NCI-H2196 (cell line): ENCODE data around the gene FGFR1OP2.
"Not testable (repeated sequence)": the region's sequence is repeated elsewhere in the genome, so short reads cannot be mapped to it uniquely, and the experiment has no call there.

Experiments used
- DNase-seq: peaks from one replicate; lab custom pipeline; 2025; ENCODE audit not compliant: unreplicated experiment; lab: John Stamatoyannopoulos, UW

FGFR1OP2 gene

DNA sequence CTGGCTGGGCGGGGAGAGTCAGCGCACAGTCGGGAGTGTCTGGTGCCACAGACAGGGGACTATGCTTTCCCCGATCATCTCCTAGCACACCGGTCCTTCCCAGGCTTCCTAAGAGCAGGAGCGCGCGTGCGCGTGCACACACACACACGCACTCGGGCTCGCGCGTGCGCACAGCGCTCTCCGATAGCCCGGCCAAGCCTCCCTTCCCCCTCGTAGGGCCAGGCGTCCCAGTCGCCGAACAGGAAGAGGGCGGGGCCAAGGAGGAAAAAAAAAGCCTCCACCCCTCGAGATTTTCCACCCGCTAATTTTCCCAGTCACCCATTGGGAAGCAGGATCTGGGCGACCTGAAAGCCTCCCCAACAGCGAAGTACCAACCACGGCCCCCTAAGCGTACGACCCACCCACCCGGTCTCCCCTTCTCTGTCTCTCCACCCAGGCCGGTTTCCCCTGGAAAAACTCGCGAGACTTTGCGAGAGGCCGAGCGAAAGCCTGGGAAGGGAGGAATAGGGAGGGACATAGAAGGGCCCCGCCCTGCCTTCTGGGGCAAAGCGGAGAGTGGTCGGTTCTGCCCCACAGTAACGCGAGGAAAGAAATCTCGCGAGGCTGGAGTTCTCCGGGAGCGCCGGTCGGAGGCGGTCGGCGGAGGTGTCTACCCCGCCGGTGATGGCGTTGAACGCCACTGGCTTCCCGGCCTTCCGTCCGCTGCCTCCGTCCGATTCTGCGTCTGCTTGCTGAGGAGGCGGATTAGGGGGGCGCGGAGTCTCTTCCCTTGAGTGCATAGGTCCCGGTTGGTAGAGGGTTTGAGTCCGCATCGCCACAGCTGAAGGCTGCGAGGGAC lies at the start of gene FGFR1OP2, which contains the start of gene INTS13:
Gene FGFR1OP2 (plus strand): TSS at position 608 of the 838 bp plus-strand sequence. CDS start 15,689 bp downstream, outside the sequence.
Gene INTS13 (minus strand): TSS at position 119 of the 838 bp plus-strand sequence. CDS start 1,178 bp downstream, outside the sequence.
- DNase-seq = peak; percentile 100

DNA sequence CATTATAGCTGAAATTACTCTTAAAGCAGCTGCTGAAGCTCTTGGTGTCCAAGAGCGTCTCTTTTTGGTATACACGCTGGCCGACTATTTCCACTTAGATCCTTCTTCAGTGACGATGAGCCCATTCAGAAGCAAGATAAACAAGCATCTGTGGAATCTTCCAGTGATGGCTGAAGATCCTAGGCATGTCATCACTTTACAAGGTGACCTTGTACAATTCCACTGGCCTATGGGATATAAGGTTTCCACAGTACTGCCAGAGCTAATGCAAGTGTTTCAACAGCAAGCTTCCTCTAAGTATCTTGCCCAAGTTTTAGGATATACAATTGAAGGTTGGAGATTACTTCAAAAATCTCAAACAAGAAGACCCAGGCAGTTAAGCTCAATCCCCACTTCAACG lies 47.5 kb upstream of the FGFR1OP2 start:
- DNase-seq = no peak

GRCh38 chr12:26891704-26892103 lies 46.6 kb upstream of the FGFR1OP2 start:
- no peak for DNase-seq

DNA sequence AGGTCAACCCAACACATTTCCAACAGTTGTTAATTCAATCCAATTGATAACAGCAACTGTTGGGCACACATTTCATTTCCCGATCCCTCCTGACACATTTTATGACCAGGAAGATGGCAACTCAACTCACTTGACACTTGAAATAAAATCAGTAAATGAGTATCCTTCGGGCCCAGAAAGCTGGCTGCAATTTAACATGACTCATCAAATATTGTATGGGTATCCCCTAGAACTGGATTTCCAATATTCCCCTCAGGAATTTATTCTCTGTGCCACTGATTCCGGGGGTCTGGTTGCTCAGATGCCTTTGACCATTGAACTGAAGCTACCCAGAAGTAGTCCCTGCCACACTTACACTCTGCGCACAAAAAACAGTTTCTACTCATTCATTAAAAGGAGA lies 42.6 kb upstream of the FGFR1OP2 start:
- DNase-seq = no peak

GRCh38 chr12:26896913-26897312 lies 41.4 kb upstream of the FGFR1OP2 start:
- no peak for DNase-seq

DNA sequence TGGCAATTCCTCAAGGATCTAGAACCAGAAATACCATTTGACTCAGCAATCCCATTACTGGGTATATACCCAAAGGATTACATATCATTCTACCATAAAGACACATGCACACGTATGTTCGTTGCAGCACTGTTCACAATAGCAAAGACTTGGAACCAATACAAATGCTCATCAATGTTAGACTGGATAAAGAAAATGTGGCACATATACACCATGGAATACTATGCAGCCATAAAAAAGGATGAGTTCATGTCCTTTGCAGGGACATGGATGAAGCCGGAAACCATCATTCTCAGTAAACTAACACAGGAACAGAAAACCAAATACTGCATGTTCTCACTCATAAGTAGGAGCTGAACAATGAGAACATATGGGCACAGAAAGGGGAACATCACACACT lies 34.9 kb upstream of the FGFR1OP2 start:
- DNase-seq = not testable (repeated sequence)

GRCh38 chr12:26906024-26906423 lies 32.2 kb upstream of the FGFR1OP2 start:
- DNase-seq = no peak

GRCh38 chr12:26906704-26907103 lies 31.6 kb upstream of the FGFR1OP2 start:
- DNase-seq = peak; percentile 74

- no peak for DNase-seq
These were observed 19.7 kb upstream of the FGFR1OP2 start for GRCh38 chr12:26918321-26919215.

DNA sequence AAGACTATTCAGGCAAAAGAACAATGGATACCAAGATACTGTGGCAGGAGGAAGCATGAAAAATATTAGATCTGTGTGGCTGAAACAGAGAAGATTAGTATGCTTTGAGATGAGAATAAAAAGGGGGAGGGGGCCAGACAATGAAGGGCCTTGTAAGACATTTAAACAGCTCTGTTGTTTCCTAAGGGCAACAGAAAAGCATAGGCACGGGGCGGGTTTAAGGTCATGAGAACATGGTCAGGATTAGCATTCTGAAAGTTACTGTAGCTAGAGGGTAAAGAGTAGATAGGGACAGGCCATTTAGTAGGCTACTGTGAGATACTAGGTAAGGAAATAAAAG lies 19.1 kb upstream of the FGFR1OP2 start:
- no peak for DNase-seq

DNA sequence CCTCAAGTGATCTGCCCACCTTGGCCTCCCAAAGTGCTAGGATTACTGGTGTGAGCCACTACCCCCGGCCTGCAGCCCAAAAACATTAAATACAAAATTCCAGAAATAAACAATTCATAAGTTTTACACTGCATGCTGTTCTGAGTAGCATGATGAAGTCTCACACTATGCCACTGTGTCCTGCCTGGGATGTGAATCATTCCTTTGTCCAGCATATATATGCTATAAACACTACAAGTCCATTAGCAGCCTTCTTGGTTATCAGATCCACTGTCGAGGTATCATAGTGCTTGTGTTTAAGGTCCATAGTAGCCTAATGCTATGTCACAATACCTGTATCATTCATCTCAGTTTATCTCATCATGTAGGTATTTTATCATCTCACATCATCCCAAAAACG lies 16.4 kb upstream of the FGFR1OP2 start:
- no peak for DNase-seq

DNA sequence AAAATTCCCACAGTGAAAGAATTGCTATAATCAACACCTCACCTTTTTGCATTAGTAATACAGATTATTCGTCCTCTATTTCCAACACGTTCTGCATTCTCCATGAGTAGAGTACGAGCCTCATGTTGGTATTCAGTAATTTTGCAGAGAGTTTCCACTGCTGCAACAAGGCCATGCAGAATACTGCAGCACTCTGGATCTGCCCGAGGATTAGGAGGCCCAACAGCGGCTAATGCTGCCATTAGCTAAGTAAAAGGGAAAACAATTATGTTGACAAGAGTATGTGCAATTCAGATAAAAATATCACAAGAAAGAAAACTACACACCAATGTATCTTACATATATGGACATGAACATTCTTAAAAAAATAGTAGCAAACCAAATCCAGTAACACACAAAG lies 9.6 kb upstream of the FGFR1OP2 start:
- DNase-seq = no peak

DNA sequence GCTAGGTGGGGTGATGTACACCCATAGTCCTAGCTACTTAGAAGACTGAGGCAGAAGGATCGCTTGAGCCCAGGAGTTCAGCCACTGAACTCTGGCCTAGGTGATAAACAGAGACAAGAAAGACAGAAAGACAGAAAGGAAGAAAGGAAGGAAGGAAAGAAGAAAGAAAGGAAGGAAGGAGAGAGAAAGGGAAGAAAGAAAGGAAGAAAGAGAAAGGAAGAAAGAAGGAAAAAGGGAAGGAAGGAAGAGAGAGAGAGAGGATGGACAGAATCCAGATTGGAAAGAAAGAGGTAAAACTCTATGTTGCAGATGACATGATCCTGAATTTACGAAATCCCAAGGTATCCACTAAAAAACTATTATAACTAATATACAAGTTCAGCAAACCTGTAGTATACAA lies 8.7 kb upstream of the FGFR1OP2 start:
- no peak for DNase-seq

GRCh38 chr12:26935636-26936378 lies 2.5 kb upstream of the FGFR1OP2 start:
- DNase-seq = no peak

GRCh38 chr12:26936559-26937442 lies 1.5 kb upstream of the FGFR1OP2 start:
- DNase-seq = no peak

GRCh38 chr12:26937443-26937862 lies 817 bp upstream of the FGFR1OP2 start:
- DNase-seq = no peak

GRCh38 chr12:26938701-26939062 lies 412 bp downstream of the FGFR1OP2 start:
- no peak for DNase-seq

GRCh38 chr12:26939192-26939832 lies 1.0 kb downstream of the FGFR1OP2 start:
- DNase-seq = no peak

- DNase-seq = no peak
These were observed 1.7 kb downstream of the FGFR1OP2 start for GRCh38 chr12:26939953-26940352.
